22Rv1 (cell line): ENCODE data around the gene NDOR1.

Source experiments
- ZFX ChIP-seq: fragments of 450-650 bp; IDR thresholded peaks from 2 replicates; pipeline ENCODE4 v1.6.1; 2017; ENCODE audit warnings: antibody characterized with exemption, borderline replicate concordance
- TF ChIP-seq, protein P1 (sequence below): fragments of 450-650 bp; IDR thresholded peaks from 2 replicates; pipeline ENCODE4 v1.5.1; 2017; ENCODE audit warnings: mild to moderate bottlenecking

DNA sequence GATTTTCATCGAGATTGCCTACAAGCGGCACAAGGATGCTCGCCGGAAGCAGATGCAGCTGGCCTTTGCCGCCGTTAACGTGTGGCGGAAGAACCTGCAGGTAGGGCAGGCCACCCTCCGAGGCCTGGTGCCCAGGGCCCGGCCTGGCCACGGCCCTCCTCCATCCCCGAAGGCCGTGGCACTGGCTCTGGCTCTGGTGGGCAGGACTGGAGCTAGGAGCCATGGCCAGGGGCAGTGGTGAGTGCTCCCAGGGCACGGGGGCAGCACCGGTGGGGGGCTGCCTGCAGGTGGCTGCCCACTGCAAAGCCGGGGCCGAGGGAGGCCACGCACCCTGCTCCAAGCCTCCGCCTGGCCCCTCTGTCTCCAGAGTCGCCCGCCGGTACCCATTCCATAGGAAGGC is 41.7 kb upstream of the NDOR1 start:
- TF ChIP-seq, protein P1, sequence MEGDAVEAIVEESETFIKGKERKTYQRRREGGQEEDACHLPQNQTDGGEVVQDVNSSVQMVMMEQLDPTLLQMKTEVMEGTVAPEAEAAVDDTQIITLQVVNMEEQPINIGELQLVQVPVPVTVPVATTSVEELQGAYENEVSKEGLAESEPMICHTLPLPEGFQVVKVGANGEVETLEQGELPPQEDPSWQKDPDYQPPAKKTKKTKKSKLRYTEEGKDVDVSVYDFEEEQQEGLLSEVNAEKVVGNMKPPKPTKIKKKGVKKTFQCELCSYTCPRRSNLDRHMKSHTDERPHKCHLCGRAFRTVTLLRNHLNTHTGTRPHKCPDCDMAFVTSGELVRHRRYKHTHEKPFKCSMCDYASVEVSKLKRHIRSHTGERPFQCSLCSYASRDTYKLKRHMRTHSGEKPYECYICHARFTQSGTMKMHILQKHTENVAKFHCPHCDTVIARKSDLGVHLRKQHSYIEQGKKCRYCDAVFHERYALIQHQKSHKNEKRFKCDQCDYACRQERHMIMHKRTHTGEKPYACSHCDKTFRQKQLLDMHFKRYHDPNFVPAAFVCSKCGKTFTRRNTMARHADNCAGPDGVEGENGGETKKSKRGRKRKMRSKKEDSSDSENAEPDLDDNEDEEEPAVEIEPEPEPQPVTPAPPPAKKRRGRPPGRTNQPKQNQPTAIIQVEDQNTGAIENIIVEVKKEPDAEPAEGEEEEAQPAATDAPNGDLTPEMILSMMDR: no peak
- TF ChIP-seq ZFX: no peak
